Neuronal stem cell (in vitro differentiated cells): ENCODE data around the gene TRIM37.

ENCODE experiments used
- DNase-seq: peaks from one replicate; pipeline ENCODE4 v3.0.0-alpha.2; 2013; ENCODE audit warnings: low spot score
- H2AFZ ChIP-seq: one replicate; pipeline ENCODE4 v1.6.1; 2013; ENCODE audit warnings: mild to moderate bottlenecking, low read length, inconsistent platforms
- H2AK5ac ChIP-seq: 2 replicates; pipeline ENCODE4 v1.6.1; 2013; ENCODE audit warnings: low read depth, mild to moderate bottlenecking, inconsistent platforms, low read length, moderate library complexity, mixed read lengths
- H2BK120ac ChIP-seq: 2 replicates; pipeline ENCODE4 v1.6.1; 2013; ENCODE audit warnings: low read depth, mild to moderate bottlenecking, inconsistent platforms, low read length, moderate library complexity, mixed read lengths
- H2BK12ac ChIP-seq: one replicate; pipeline ENCODE4 v1.6.1; 2013; ENCODE audit warnings: low read length, inconsistent platforms
- H2BK15ac ChIP-seq: 2 replicates; pipeline ENCODE4 v1.6.1; 2013; ENCODE audit warnings: mild to moderate bottlenecking, low read length, inconsistent platforms, mixed read lengths
- H2BK5ac ChIP-seq: one replicate; pipeline ENCODE4 v1.6.1; 2013; ENCODE audit warnings: inconsistent platforms, mild to moderate bottlenecking, low read length, moderate library complexity
- H3K14ac ChIP-seq: one replicate; pipeline ENCODE4 v1.6.1; 2013; ENCODE audit warnings: low read length, inconsistent platforms
- H3K18ac ChIP-seq: 2 replicates; pipeline ENCODE4 v1.6.1; 2013; ENCODE audit warnings: low read length, inconsistent platforms
- H3K23ac ChIP-seq: 2 replicates; pipeline ENCODE4 v1.6.1; 2013; ENCODE audit warnings: low read depth, mild to moderate bottlenecking, mixed read lengths, low read length, inconsistent platforms; ENCODE audit not compliant: poor library complexity
- H3K27ac ChIP-seq: replicated peaks from 3 replicates; pipeline ENCODE4 v1.5.1; 2013; ENCODE audit warnings: low read length, inconsistent platforms
- H3K27me3 ChIP-seq, 3 experiments: 2 replicates each; pipeline ENCODE4 v1.6.1; 2013; ENCODE audit warnings: low read length in 3 of 3, mild to moderate bottlenecking in 2 of 3, inconsistent platforms in 1 of 3, low read depth in 1 of 3, mixed read lengths in 1 of 3, moderate library complexity in 1 of 3; ENCODE audit not compliant: control insufficient read depth in 3 of 3, insufficient read depth in 3 of 3
- H3K36me3 ChIP-seq, 2 donors: replicated peaks in 1 of 2; 2 replicates each; pipeline ENCODE4 v1.6.1; 2013; ENCODE audit warnings: low read length in 2 of 2; ENCODE audit not compliant: control insufficient read depth in 2 of 2, insufficient read depth in 2 of 2
- H3K4ac ChIP-seq: 2 replicates; pipeline ENCODE4 v1.6.1; 2013; ENCODE audit warnings: inconsistent platforms, mild to moderate bottlenecking, low read length, moderate library complexity
- H3K4me1 ChIP-seq, 2 donors: 1 replicate in 1 of 2; 2 replicates in 1 of 2; pipeline ENCODE4 v1.6.1; 2013; ENCODE audit warnings: low read length in 2 of 2, low read depth in 1 of 2; ENCODE audit not compliant: control insufficient read depth in 2 of 2, insufficient read depth in 1 of 2
- H3K4me2 ChIP-seq: one replicate; pipeline ENCODE4 v1.6.1; 2013; ENCODE audit warnings: mild to moderate bottlenecking, low read length, inconsistent platforms; ENCODE audit not compliant: insufficient read depth, poor library complexity, severe bottlenecking
- H3K4me3 ChIP-seq, 2 donors: 2 replicates each; pipeline ENCODE4 v1.5.1; 2013; ENCODE audit warnings: low read length in 2 of 2, mild to moderate bottlenecking in 2 of 2, inconsistent platforms in 1 of 2, moderate library complexity in 1 of 2
- H3K79me1 ChIP-seq: one replicate; pipeline ENCODE4 v1.6.1; 2013; ENCODE audit warnings: low read depth, mild to moderate bottlenecking, inconsistent platforms, low read length, moderate library complexity
- H3K9ac ChIP-seq: one replicate; pipeline ENCODE4 v1.6.1; 2013; ENCODE audit warnings: mild to moderate bottlenecking, low read depth, low read length, inconsistent platforms; ENCODE audit not compliant: poor library complexity
- H3K9me3 ChIP-seq, 2 donors: replicated peaks in 1 of 2; 2 replicates each; pipeline versions ENCODE3 to v1.6.1; 2013; ENCODE audit warnings: low read length in 2 of 2, mild to moderate bottlenecking in 2 of 2, inconsistent platforms in 1 of 2, low read depth in 1 of 2, mixed read lengths in 1 of 2, moderate library complexity in 1 of 2; ENCODE audit not compliant: control insufficient read depth in 2 of 2, insufficient read depth in 1 of 2
- H4K8ac ChIP-seq: one replicate; pipeline ENCODE4 v1.6.1; 2013; ENCODE audit warnings: low read depth, mild to moderate bottlenecking, inconsistent platforms, low read length, moderate library complexity
- H4K91ac ChIP-seq: one replicate; pipeline ENCODE4 v1.6.1; 2013; ENCODE audit warnings: low read length, low read depth, mild to moderate bottlenecking, inconsistent platforms; ENCODE audit not compliant: poor library complexity
- WGBS, 2 donors: extraction: QIAGEN DNeasy Blood & Tissue Kit; methylation state at CpG; one replicate each; pipeline ENCODE4 v1.1.7; 2013; ENCODE audit warnings: missing lambda C conversion rate in 2 of 2, mixed read lengths in 1 of 2; ENCODE audit not compliant: insufficient read length in 2 of 2, insufficient replicate concordance in 1 of 2; ENCODE audit errors: extremely low coverage in 2 of 2; 5-methylcytosine and 5-hydroxymethylcytosine counted together

TRIM37 gene

DNA sequence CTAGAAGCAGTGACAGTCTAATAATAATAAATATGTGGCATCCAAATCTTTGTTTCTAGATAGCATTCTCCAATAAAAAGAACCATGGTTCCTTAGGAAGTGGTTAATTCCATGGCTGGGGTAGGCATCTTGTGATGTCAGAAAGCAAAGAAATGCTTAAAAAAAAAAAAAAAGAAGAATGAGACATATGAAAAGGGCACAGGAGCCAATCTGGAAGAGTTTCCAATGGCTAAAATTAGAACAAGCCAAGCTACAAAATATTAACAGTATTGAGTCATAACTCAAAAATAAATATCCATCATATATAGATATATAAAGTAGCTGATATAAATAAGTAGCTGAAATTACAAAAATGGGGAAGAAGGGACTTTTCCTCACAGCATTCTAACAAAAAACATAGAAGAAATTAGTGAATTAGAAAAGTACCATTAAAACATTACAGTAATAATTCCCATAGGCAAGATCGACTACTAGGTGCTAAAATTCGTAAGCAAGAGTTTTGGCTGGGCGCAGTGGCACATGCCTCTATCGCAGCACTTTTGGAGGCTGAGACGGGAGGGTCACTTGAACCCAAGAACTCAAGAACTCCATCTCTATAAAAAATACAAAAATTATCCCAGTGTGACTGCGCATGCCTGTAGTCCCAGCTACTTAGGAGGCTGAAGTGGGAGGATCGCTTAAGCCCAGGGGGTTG, 111.3 kb downstream of the TRIM37 start:
- Histone ChIP-seq H4K8ac (no peak overlapping the region), H3K4me2 (no peak overlapping the region), H2BK15ac (no peak overlapping the region), H3K27me3 (no peaks in the 10 kb centered on the region), H2AK5ac (no peak overlapping the region), H3K14ac (no peak overlapping the region), H3K4me3 (no peak overlapping the region), H2AFZ (no peak overlapping the region), H2BK120ac (no peak overlapping the region), H3K36me3 (peaks cover 0 to 38% of the 10 kb centered on the region in 2 donors), H3K18ac (no peak overlapping the region), H2BK5ac (no peak overlapping the region), H3K9ac (no peak overlapping the region), H2BK12ac (no peak overlapping the region), H3K4me1 (peaks cover 0 to 2% of the 10 kb centered on the region in 2 donors), H3K4ac (no peak overlapping the region), H4K91ac (no peak overlapping the region), H3K79me1 (no peaks in the 10 kb centered on the region), H3K9me3 (no peaks in the 10 kb centered on the region), H3K23ac (no peak overlapping the region), H3K27ac (no peak overlapping the region)
- WGBS, 2 donors: no CpG with 5 or more reads among the region's 7 CpGs
- no peak for DNase-seq

DNA sequence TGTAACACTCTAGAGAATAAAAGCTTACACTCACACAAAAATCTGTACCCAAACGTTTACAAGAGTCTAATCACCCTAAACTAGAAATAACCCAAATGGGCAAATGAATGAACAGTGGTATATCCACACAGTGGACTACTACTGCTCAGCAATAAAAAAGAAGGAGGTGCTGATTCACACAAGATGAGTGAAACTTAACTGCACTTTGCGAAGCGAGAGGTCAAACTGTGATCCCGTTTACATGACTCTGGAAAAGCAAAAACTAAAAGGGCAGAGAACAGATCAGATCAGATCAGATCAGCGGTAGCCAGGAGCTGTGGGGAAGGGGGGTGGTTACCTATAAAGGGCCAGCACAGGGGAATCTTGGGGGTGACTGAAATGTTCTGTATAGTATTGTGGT, 113.4 kb downstream of the TRIM37 start:
- Histone ChIP-seq H3K36me3 (peaks cover 0 to 19% of the 10 kb centered on the region in 2 donors), H3K14ac (no peak overlapping the region), H3K4ac (no peak overlapping the region), H3K79me1 (no peaks in the 10 kb centered on the region), H2BK5ac (no peak overlapping the region), H4K8ac (no peak overlapping the region), H3K4me2 (no peak overlapping the region), H2BK120ac (no peak overlapping the region), H2BK15ac (no peak overlapping the region), H2AFZ (no peak overlapping the region), H4K91ac (no peak overlapping the region), H2BK12ac (no peak overlapping the region), H3K23ac (no peak overlapping the region), H3K18ac (no peak overlapping the region), H3K9ac (no peak overlapping the region), H3K9me3 (no peaks in the 10 kb centered on the region), H3K27ac (no peak overlapping the region), H2AK5ac (no peak overlapping the region), H3K4me3 (no peak overlapping the region), H3K4me1 (peaks cover 0 to 4% of the 10 kb centered on the region in 2 donors), H3K27me3 (no peaks in the 10 kb centered on the region)
- WGBS, 2 donors: no CpG with 5 or more reads among the region's 5 CpGs
- no peak for DNase-seq

DNA sequence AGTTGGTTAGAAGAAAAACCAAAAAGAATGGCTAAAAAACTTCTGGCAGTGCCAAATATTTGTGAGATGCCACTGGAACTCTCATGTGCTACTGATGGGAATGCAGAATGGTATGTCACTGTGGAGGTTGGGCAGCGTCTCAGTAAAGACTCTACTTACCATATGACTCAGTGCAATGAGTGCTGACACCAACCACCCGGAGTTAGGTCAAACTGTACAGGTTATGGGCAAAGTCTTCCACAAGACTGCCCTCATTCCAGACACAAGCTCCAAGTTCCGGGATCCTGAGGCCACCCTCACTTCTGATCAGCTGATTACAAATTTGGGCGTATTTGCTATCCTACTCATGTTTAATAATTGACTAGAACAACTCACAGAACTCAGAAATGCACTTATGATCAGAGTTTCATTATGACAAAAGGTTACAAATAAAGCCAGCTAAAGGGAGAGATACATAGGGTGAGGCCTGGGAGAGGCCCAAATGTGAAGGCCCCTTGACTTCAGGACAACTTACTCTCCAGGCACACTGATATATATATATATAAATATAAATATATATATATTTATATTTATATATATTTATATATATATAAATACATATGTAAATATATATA, 114.9 kb downstream of the TRIM37 start:
- no CpG with 5 or more reads among the region's 4 CpGs for whole genome bisulfite sequencing, 2 donors
- H3K27ac ChIP-seq: no peak overlapping the region
- no peak overlapping the region for H2BK12ac ChIP-seq
- H3K27me3 ChIP-seq: no peaks in the 10 kb centered on the region
- no peak overlapping the region for H3K4me3 ChIP-seq
- H2AK5ac ChIP-seq: no peak overlapping the region
- H2AFZ ChIP-seq: no peak overlapping the region
- no peak overlapping the region for H3K4me2 ChIP-seq
- no peak overlapping the region for H3K14ac ChIP-seq
- no peak overlapping the region for H2BK120ac ChIP-seq
- no peak overlapping the region for H4K91ac ChIP-seq
- H4K8ac ChIP-seq: no peak overlapping the region
- no peaks in the 10 kb centered on the region for H3K79me1 ChIP-seq
- H3K36me3 ChIP-seq: peaks cover 0 to 5% of the 10 kb centered on the region in 2 donors
- no peak overlapping the region for H2BK15ac ChIP-seq
- no peak overlapping the region for H2BK5ac ChIP-seq
- H3K23ac ChIP-seq: no peak overlapping the region
- no peak overlapping the region for H3K4ac ChIP-seq
- DNase-seq: no peak
- H3K4me1 ChIP-seq: peaks cover 0 to 11% of the 10 kb centered on the region in 2 donors
- H3K18ac ChIP-seq: no peak overlapping the region
- H3K9me3 ChIP-seq: no peaks in the 10 kb centered on the region
- H3K9ac ChIP-seq: no peak overlapping the region

DNA sequence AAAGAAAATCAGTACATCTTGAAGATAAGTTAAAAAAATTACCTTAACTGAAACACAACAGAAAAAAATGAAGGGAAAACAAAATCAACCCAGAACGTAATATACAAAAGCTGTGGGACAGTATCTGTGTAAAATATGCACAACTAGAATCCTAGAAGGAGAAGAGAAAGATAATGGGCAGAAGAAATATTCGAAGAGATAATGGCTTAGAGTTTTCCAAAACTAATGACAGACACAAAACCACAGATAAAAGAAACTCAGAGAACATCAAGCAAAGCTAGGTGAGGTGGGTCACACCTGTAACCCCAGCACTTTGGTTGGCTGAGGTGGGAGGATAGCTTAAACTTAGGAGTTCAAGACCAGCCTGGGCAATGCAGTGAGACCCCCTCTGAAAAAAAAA, 117.1 kb downstream of the TRIM37 start:
- no peak overlapping the region for H2BK12ac ChIP-seq
- no peak overlapping the region for H3K18ac ChIP-seq
- no peak overlapping the region for H4K91ac ChIP-seq
- no peak overlapping the region for H2AK5ac ChIP-seq
- H3K27me3 ChIP-seq: no peaks in the 10 kb centered on the region
- H3K14ac ChIP-seq: no peak overlapping the region
- H3K36me3 ChIP-seq: peaks cover 0 to 10% of the 10 kb centered on the region in 2 donors
- no peak overlapping the region for H3K4ac ChIP-seq
- H2BK5ac ChIP-seq: no peak overlapping the region
- H3K23ac ChIP-seq: no peak overlapping the region
- H3K4me3 ChIP-seq: no peak overlapping the region
- H3K4me2 ChIP-seq: no peak overlapping the region
- H4K8ac ChIP-seq: no peak overlapping the region
- H2AFZ ChIP-seq: no peak overlapping the region
- H3K9me3 ChIP-seq: no peaks in the 10 kb centered on the region
- no peaks in the 10 kb centered on the region for H3K79me1 ChIP-seq
- peaks cover 0 to 13% of the 10 kb centered on the region in 2 donors for H3K4me1 ChIP-seq
- no peak for DNase-seq
- no peak overlapping the region for H3K9ac ChIP-seq
- no peak overlapping the region for H3K27ac ChIP-seq
- H2BK15ac ChIP-seq: no peak overlapping the region
- WGBS, 2 donors: no CpG with 5 or more reads among the region's 2 CpGs
- no peak overlapping the region for H2BK120ac ChIP-seq
